WI38 (cell line): ENCODE data around the gene ROCK2.

Experiments
- H3K4me3 ChIP-seq: 2 replicates; pipeline ENCODE4 v1.5.1; 2011; ENCODE audit warnings: low read depth, mild to moderate bottlenecking, control low read depth, low read length
- TF ChIP-seq, protein P1 (sequence below): IDR thresholded peaks from 2 replicates; pipeline ENCODE4 v1.5.1; 2012; ENCODE audit warnings: low read depth, mild to moderate bottlenecking, control low read depth, low read length

ROCK2 gene

DNA sequence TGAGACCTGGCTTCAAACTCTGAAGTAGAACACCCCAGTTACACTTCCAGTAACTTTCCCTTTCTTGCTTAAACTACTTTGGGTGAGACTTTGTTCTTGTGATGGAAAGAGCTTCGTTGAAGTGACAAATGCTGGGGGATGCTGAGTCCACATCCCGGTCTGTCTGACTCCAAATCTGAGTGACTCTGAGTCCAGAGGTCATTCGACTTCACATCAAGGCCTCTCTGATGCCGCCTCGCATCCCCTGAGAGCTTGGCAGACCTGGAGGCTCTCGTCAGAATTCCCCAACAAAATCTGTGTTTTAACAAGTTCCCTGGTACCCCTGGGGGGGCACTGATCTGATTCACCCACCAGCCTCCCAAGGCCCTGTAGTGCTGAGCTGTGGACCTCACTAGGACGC is 31.6 kb upstream of the ROCK2 start:
- TF ChIP-seq, protein P1, sequence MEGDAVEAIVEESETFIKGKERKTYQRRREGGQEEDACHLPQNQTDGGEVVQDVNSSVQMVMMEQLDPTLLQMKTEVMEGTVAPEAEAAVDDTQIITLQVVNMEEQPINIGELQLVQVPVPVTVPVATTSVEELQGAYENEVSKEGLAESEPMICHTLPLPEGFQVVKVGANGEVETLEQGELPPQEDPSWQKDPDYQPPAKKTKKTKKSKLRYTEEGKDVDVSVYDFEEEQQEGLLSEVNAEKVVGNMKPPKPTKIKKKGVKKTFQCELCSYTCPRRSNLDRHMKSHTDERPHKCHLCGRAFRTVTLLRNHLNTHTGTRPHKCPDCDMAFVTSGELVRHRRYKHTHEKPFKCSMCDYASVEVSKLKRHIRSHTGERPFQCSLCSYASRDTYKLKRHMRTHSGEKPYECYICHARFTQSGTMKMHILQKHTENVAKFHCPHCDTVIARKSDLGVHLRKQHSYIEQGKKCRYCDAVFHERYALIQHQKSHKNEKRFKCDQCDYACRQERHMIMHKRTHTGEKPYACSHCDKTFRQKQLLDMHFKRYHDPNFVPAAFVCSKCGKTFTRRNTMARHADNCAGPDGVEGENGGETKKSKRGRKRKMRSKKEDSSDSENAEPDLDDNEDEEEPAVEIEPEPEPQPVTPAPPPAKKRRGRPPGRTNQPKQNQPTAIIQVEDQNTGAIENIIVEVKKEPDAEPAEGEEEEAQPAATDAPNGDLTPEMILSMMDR = no peak

DNA sequence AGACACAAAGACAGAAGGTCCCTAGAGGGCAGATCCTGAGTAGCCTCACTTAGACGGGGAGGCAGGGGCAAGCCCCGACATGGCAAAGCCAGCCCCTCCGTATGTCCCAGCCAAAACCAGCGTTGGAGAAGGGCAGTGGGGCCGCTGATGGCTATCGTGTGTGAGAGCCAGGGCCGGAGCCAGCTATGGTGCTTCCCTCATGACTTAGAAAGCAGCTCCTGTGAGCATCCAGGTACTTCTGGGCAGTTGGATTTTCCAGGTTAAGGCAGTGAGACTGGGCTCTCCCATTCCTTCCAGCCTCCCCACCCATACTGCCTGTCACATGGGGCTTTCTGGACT is 31.2 kb upstream of the ROCK2 start:
- H3K4me3 ChIP-seq = no peak overlapping the region
- TF ChIP-seq, protein P1 = no peak

More for the DNA sequence above, 31.6 kb upstream of the ROCK2 start:
- no peak overlapping the region for H3K4me3 ChIP-seq

DNA sequence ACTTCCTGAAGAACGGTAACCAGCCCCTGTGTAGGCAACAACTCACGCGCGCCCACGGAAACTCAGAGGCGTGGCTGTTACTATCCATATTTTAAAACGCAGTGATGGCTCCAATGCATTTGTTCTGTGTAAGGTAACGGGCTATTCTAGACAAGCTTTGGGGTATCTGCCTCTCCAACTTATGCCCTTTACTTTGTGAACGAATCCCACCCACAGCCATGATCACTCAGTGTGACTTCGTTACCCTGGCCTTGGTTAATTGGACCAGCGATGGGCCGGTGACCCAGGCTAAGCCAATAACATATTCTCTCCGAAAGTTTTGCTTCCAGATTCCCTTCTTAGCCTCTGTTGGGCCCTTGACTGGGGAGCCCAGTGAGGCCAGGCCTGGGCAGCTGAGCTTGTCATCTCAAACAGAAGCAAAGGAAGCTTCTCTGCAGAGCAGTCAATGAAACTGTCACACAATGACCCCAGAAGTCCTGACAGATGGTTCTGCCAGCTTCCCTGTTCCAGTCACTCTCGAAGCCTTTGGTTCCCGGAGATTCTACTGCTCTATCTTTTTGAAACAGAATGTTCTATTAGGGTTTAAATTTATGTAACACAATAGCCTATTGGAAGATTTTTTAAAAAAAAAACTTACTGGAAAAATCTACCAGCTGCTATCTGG is 30.7 kb upstream of the ROCK2 start:
- H3K4me3 ChIP-seq = no peak overlapping the region

DNA sequence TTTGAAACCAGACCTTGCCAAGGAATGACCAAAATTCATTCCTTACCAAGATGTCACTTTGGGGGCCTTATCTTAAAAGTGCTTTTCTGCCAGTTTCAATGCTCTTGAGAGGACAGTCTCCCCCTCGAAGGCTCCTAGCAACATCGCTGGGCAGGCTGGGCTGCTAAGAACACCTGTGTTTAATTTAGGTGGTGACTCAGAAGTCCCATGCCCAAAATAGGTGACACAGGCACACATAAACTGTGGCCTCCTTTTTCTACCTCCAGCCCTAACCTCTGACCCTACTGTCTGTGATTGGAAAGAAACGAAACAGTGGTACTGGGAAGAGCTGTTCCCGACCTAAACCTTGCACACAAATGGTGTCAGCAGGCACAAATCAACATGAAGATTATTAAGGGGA is 28.7 kb upstream of the ROCK2 start:
- H3K4me3 ChIP-seq = no peak overlapping the region
- TF ChIP-seq, protein P1 = no peak

More for the DNA sequence above, 30.7 kb upstream of the ROCK2 start:
- TF ChIP-seq, protein P1 = no peak

DNA sequence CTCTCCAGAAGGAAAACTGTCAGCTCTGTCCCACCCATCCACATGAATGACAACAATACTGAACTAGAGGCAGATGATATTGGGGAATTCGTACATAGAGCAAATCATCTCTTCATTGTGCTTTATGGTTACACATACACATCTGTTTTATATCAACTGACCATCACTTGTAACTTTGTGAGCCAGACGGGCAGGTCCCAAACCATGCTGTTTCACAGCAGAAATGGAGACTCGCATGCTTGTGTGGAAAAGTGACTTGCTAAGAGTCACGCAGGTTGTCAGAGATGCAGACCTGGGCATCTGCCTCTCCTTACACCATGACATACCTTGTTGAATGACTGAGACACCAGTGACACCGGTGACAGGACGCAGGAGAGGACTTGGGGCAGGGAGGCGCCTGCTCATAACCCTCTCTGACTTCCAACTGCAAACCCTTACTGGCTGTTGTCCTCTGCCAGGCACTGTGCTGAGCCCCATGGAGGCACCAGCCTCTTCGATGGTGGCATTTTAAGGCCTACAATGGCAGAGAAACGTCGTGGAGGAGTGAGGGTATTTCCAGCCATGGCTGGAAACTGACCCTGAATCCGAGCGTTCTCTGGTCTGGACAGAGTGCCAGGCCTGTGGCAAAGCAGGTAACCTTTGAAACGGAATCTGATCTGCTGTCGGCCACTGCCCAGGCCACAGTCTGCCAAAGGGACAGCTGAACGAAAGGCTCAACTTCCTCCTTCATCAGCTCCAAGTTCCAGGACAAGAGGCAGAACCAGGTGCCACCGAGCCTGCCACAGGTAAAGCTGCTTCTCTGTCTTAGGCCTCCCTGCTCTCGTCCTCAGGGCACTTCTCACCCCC is 26.9 kb upstream of the ROCK2 start:
- TF ChIP-seq, protein P1 = no peak
- no peak overlapping the region for H3K4me3 ChIP-seq

DNA sequence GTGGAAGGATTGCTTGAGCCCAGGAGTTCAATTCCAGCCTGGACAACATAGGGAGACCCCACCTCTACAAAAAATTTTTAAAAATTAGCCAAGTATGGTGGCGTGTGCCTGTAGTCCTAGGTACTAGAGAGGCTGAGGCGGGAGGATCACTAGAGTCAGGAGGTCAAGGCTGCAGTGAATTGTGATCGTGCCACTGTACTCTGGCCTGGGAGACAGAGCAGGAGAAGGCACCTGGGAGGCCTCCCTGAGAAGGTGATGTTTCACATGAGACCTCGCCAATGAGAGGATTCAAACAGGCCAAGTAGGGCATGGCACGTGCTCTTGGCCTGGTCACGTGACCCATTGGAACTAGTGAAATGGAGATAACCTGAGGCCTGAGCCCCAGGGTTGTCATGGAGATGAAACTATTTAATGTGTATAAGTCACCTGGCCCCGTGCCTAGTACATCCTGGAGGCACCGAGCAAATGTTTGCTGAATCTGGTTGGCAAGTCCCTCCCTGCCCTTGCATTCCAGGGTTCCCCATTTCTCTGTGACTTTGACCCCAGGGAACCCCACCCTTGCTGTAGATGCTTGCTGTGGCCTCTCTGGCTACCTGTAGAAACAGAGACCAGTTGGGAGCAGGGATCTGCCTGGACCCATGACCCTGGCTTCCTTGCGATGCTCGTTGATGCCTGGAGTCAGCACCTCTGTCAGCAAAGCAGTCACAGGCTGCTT is 26.1 kb upstream of the ROCK2 start:
- H3K4me3 ChIP-seq = no peak overlapping the region
- TF ChIP-seq, protein P1 = no peak

DNA sequence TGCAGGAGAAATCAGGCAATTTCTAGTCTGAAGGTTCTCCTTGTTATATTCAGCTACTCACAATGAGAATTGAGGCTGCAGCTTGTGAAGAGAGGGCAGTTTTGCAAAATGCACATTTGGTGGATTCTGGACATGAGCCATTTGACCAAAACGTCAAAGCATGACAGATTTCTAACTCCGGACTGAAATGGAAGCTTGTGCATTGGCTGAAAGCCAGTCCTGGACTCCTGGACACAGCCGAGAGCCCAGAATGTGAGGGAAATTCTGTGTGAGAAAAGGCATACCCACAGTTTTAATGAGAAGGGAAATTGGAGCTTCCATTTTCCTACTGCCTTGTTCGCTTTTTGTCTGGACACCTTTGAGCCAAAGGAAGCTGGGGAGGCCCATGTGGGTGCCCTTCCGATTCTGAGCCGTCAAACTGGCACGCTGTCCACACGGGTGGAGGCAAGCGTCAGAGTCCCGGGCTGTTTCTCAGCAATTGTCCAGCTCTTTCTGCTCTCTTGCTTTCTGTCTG is 23.7 kb upstream of the ROCK2 start:
- no peak overlapping the region for H3K4me3 ChIP-seq
- TF ChIP-seq, protein P1 = no peak
